DND-41 (cell line): ENCODE results near the gene DDX20.
A peak's percentile ranks its signal among the peaks of the same experiment; 100 is the strongest.

ENCODE experiments used
- ATAC-seq: fragments of 200-7000 bp; cut with Tn5 transposase; 3 replicates; pipeline ENCODE4 v1.9.1; 2021; ENCODE audit warnings: low read depth; ENCODE audit not compliant: insufficient read depth
- DNase-seq: peaks from one replicate; pipeline ENCODE4 v3.0.0-alpha.2; 2020
- H2AFZ ChIP-seq: 2 replicates; pipeline ENCODE4 v1.6.0; 2012; ENCODE audit warnings: low read depth, low read length
- H3K27ac ChIP-seq: 2 replicates; pipeline ENCODE4 v1.5.1; 2012; ENCODE audit warnings: low read length, inconsistent platforms
- H3K27me3 ChIP-seq: fragments of 200-600 bp; sonication (generic); 2 replicates; pipeline ENCODE4 v1.6.0; 2012; ENCODE audit warnings: low read length, mild to moderate bottlenecking, inconsistent platforms; ENCODE audit not compliant: insufficient read depth, poor library complexity
- H3K36me3 ChIP-seq: 2 replicates; pipeline ENCODE4 v1.5.1; 2012; ENCODE audit warnings: low read length, inconsistent platforms; ENCODE audit not compliant: insufficient read depth
- H3K4me1 ChIP-seq: 2 replicates; pipeline ENCODE4 v1.5.1; 2012; ENCODE audit warnings: mild to moderate bottlenecking, low read length; ENCODE audit not compliant: insufficient read depth
- H3K4me2 ChIP-seq: 2 replicates; pipeline ENCODE4 v1.6.0; 2012; ENCODE audit warnings: mild to moderate bottlenecking, moderate library complexity, low read length, inconsistent platforms; ENCODE audit not compliant: insufficient read depth
- H3K4me3 ChIP-seq, 2 experiments: fragments of 200-600 bp in 1 of 2; shearing (Covaris generic) in 1 of 2; 2 replicates each; pipeline ENCODE4 v1.5.1; 2012 to 2016; ENCODE audit warnings: inconsistent platforms in 2 of 2, low read length in 2 of 2, mild to moderate bottlenecking in 2 of 2, low read depth in 1 of 2, moderate library complexity in 1 of 2
- H3K79me2 ChIP-seq: 2 replicates; pipeline ENCODE4 v1.6.0; 2012; ENCODE audit warnings: low read length, inconsistent platforms; ENCODE audit not compliant: insufficient read depth
- H3K9ac ChIP-seq: 2 replicates; pipeline ENCODE4 v1.6.0; 2012; ENCODE audit warnings: low read depth, mild to moderate bottlenecking, inconsistent platforms, low read length, moderate library complexity
- H3K9me3 ChIP-seq: 2 replicates; pipeline ENCODE4 v1.5.1; 2012; ENCODE audit warnings: low read length, moderate library complexity, mild to moderate bottlenecking, inconsistent platforms; ENCODE audit not compliant: insufficient read depth, severe bottlenecking
- H4K20me1 ChIP-seq: 2 replicates; pipeline ENCODE4 v1.6.0; 2012; ENCODE audit warnings: low read length; ENCODE audit not compliant: insufficient read depth
- EZH2 ChIP-seq: IDR thresholded peaks from 3 replicates; pipeline ENCODE4 v1.6.1; 2012; ENCODE audit warnings: borderline replicate concordance, low read depth, mild to moderate bottlenecking, moderate library complexity, low read length, inconsistent platforms; ENCODE audit not compliant: severe bottlenecking
- TF ChIP-seq, protein P1 (sequence below): IDR thresholded peaks from 2 replicates; pipeline ENCODE4 v1.5.1; 2012; ENCODE audit warnings: borderline replicate concordance, low read length, moderate library complexity, mild to moderate bottlenecking; ENCODE audit not compliant: poor library complexity, severe bottlenecking; ENCODE audit errors: extremely low read depth

The DDX20 gene

DNA sequence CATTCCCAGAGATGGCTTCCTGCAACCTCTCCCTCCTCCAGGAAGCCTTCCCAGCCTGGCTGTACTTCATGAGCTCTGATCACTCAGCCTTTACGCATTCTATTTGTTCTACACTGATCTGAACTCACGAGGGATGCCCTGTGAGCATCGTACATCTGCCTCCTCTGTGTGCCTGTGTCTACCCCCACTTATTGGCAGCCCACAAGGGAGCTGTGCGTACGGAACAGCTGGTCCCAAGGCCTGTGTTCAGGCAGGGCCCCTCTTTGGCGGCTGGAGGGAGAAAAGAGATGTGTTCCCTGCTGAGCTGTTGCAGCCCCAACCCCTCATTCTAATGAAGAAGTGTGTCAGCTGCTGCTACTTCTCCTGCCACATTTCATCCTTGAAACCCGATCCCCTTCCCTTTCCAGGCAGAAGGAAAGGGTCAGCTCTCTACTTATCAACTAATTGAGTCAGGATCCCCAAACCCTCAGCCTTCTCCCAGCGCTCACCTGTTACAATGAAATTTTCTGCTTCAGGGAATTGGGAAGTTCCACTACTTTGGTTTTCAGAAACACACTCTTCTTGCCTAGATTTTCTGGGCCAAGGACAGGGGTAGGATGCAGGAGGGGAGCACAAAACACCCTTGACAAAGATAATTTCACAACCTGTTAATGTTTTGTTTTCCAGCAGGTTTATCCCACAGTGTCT, 19.7 kb upstream of the DDX20 start:
- ATAC-seq: no peak
- no peaks in the 10 kb centered on the region for H3K36me3 ChIP-seq
- H3K79me2 ChIP-seq: no peaks in the 10 kb centered on the region
- H3K27ac ChIP-seq: no peak overlapping the region
- H4K20me1 ChIP-seq: peaks cover 13% of the 10 kb centered on the region; the same call in 1 of the 2 replicates
- H3K9me3 ChIP-seq: no peaks in the 10 kb centered on the region
- no peak overlapping the region for H2AFZ ChIP-seq
- H3K4me3 ChIP-seq: no peak overlapping the region
- peaks cover 9% of the 10 kb centered on the region for H3K27me3 ChIP-seq
- no peak for DNase-seq
- no peak overlapping the region for H3K4me2 ChIP-seq
- no peak overlapping the region for H3K9ac ChIP-seq
- TF ChIP-seq, protein P1, sequence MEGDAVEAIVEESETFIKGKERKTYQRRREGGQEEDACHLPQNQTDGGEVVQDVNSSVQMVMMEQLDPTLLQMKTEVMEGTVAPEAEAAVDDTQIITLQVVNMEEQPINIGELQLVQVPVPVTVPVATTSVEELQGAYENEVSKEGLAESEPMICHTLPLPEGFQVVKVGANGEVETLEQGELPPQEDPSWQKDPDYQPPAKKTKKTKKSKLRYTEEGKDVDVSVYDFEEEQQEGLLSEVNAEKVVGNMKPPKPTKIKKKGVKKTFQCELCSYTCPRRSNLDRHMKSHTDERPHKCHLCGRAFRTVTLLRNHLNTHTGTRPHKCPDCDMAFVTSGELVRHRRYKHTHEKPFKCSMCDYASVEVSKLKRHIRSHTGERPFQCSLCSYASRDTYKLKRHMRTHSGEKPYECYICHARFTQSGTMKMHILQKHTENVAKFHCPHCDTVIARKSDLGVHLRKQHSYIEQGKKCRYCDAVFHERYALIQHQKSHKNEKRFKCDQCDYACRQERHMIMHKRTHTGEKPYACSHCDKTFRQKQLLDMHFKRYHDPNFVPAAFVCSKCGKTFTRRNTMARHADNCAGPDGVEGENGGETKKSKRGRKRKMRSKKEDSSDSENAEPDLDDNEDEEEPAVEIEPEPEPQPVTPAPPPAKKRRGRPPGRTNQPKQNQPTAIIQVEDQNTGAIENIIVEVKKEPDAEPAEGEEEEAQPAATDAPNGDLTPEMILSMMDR: no peak
- no peak for TF ChIP-seq EZH2
- H3K4me1 ChIP-seq: peaks cover 31% of the 10 kb centered on the region

DNA sequence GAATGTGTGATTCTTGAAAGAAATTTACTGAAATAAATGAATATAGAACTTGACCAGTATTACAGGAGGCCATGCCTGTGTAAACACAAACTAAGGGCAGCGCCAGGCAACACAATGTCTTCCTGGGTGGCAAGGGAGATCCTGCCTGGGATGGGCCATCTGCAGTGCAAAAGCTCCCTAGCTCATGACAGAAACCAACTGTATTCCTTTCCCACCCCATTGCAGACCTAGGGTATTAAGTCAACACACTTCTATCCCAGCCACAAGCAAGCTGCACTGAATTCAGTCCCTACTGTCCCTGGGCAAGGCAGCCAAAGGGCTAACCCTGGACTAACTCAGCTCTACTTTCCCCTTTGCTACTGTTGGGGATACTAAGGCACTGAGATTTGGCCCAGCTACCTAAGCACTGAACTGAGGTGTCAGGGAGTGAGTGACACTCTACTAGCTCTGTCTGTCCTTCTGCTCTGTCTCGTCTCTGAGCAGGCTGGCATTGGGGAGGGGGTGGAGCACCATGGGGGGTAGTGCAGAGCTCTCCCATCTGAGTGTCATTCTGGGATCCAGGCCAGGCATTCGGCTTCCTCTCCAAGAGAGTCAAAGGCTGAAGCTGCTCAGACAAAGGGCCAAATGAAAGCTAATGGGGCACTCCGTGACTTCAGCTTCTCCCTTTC, 19.0 kb upstream of the DDX20 start:
- Histone ChIP-seq H3K27me3 (peaks cover 9% of the 10 kb centered on the region), H3K27ac (no peak overlapping the region), H3K79me2 (no peaks in the 10 kb centered on the region), H3K4me2 (peak overlapping the region; percentile 96; the same call in 1 of the 2 replicates), H3K9ac (no peak overlapping the region), H2AFZ (no peak overlapping the region), H3K4me3 (no peak overlapping the region), H3K4me1 (peaks cover 31% of the 10 kb centered on the region), H4K20me1 (peaks cover 13% of the 10 kb centered on the region; the same call in 1 of the 2 replicates), H3K9me3 (no peaks in the 10 kb centered on the region), H3K36me3 (no peaks in the 10 kb centered on the region)
- DNase-seq (no peak), ATAC-seq (no peak)
- TF ChIP-seq, protein P1: no peak
- TF ChIP-seq EZH2: no peak

DNA sequence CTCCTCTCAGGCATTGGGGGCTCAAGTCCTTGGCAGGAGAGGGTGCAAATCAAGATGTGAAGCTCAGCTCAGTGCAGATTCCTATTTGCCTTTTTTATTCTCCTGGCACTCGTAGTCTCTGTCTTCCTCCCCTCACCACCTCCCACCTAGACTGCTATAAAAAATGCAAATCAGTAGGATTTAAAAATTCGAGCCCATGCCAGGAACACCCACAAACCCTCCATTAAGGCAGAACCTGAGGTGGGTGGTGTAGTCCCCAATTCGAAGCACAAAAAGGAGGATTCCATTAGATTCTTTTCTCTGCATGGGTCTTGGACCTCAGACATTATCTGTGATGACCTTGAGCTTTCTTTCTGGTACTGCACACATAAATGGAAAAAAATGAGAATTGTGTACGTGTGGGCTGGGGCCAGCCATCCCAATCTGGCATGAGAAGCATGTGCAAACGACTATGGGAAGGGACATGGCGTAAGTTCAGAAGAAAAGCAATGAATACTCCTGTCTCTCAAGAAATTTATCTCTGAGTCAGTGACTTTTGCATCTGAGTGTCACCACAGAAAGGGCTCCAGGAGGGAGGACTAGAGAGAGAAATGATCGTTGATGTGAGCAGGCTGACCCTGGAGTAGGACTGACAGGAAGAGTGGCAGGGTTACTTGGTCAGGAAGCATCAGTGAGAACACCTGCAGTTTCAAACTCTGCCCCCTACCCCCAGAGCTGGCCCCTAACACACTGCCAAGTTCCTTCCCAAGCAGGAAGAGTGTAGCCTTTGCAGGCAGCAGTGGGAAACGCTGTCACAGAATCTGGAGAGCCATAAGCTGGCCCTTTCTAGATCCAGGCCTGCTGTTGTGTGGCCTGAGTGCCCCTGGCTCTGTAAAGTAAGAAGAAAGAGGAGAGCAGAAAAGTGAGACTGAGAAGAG, 18.2 kb upstream of the DDX20 start:
- Histone ChIP-seq H3K79me2 (no peaks in the 10 kb centered on the region), H3K4me1 (peaks cover 31% of the 10 kb centered on the region), H3K27ac (peak overlapping the region; percentile 34), H3K9me3 (no peaks in the 10 kb centered on the region), H4K20me1 (peaks cover 13% of the 10 kb centered on the region; the same call in 1 of the 2 replicates), H3K9ac (peak overlapping the region; percentile 63), H3K27me3 (peaks cover 9% of the 10 kb centered on the region), H3K4me2 (peak overlapping the region; percentile 96), H3K36me3 (no peaks in the 10 kb centered on the region), H3K4me3 (peak overlapping the region; percentile 47 to 71; a peak in 3 of 4 replicates), H2AFZ (peak overlapping the region; percentile 83)
- TF ChIP-seq, protein P1: no peak
- TF ChIP-seq EZH2: no peak
- ATAC-seq (no peak), DNase-seq (peak; percentile 19)
